SK-N-MC (cell line): ENCODE results near the gene GAK.

ENCODE experiments used
- EZH2 ChIP-seq: fragments of 200-600 bp; sonication (generic); IDR thresholded peaks from one replicate; pipeline ENCODE4 v1.6.1; 2017; ENCODE audit warnings: antibody characterized with exemption
- POLR2AphosphoS5 ChIP-seq: IDR thresholded peaks from 2 replicates; pipeline ENCODE4 v1.6.1; 2012; ENCODE audit warnings: mild to moderate bottlenecking, low read depth, low read length, borderline replicate concordance

- TF ChIP-seq EZH2 (no peak), POLR2AphosphoS5 (no peak)
Observed at GRCh38 chr4:881709-882108, 50.4 kb downstream of the GAK start.
